Body of pancreas (tissue), 4 donors: ENCODE data around the gene HIP1. TPM values are rescaled to one million over a fixed set of nuclear protein-coding genes. Genes with fewer than 3 reads are reported as not detected.

ENCODE experiments used
- ATAC-seq: fragments of 150-250 bp; one replicate; pipeline ENCODE4 v1.9.1; 2016
- DNase-seq, 4 donors: peaks; one replicate each; pipeline ENCODE4 v3.0.0-alpha.2; 2019
- H3K27ac ChIP-seq, 4 donors: fragments of 200-600 bp; sonication (generic); 1 replicate in 3 of 4; 2 replicates in 1 of 4; pipeline versions ENCODE4 v1.5.1 to v1.6.1; 2016 to 2019; ENCODE audit warnings: mild to moderate bottlenecking in 1 of 4, mixed read lengths in 1 of 4, moderate library complexity in 1 of 4
- H3K27me3 ChIP-seq, 2 donors: fragments of 200-600 bp; sonication (generic); one replicate each; pipeline ENCODE4 v1.6.0; 2016; ENCODE audit warnings: mild to moderate bottlenecking in 1 of 2
- H3K36me3 ChIP-seq, 2 donors: fragments of 200-600 bp; sonication (generic); replicated peaks in 1 of 2; 2 replicates each; pipeline ENCODE4 v1.5.1; 2016; ENCODE audit warnings: low read depth in 2 of 2; ENCODE audit not compliant: insufficient read depth in 1 of 2
- H3K4me1 ChIP-seq: fragments of 200-600 bp; sonication (generic); one replicate; pipeline ENCODE4 v1.6.0; 2016
- H3K4me3 ChIP-seq, 2 donors: fragments of 200-600 bp; sonication (generic); 1 replicate in 1 of 2; 2 replicates in 1 of 2; pipeline ENCODE4 v1.5.1; 2016 to 2019
- H3K9me3 ChIP-seq, 3 donors: fragments of 200-600 bp; sonication (generic); 1 replicate in 2 of 3; 2 replicates in 1 of 3; pipeline ENCODE4 v1.5.1; 2016
- POLR2A ChIP-seq, 3 donors: fragments of 450-650 bp; IDR thresholded peaks; one replicate each; pipeline ENCODE4 v1.6.1; 2016; ENCODE audit warnings: antibody characterized with exemption in 3 of 3, mild to moderate bottlenecking in 2 of 3
- WGBS, 2 donors: methylation state at CpG; one replicate each; pipeline ENCODE4 v1.1.5; 2017; 5-methylcytosine and 5-hydroxymethylcytosine counted together
- intact Hi-C: fragments of 100-400 bp; cut with DNase I; formaldehyde crosslinking; loops from one replicate; pipeline ENCODE4 v1.15.1; 2023
- total RNA-seq, 2 donors: library from RNA; depleted of rRNA; stranded (reverse); fragments of >200 nt; gene quantifications; one replicate each; pipeline ENCODE4 v1.1.0, GENCODE V29; 2016
- TF ChIP-seq, protein P1 (sequence below), 7 experiments: fragments of 450-650 bp in 4 of 7; fragments of 200-600 bp in 3 of 7; sonication (generic) in 3 of 7; IDR thresholded peaks; one replicate each; pipeline ENCODE4 v1.5.1; 2016 to 2019; ENCODE audit warnings: antibody characterized with exemption in 7 of 7

The HIP1 gene
- total RNA-seq, 2 donors from 2014 or later, result 8.3 to 14.5 TPM

DNA sequence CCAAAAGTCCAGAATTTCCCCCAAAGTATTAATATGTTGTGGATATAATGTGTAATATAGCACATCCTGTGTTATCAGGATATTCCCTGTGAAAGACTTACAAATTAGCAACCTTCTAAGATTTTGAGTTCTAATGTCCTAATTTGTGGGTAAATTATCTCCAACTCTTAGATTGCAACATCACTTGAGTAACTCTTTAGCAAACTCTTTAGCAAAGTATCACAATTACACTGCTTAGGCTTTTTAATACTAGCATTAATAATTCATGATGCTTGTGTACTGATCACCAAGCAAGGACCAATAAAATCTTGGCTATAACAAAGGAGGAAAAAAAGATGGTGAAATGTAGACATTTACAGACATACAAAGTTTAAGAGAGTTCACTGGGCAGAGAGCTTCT lies 27.7 kb downstream of the HIP1 start:
- Histone ChIP-seq H3K27ac (no peak overlapping the region), H3K9me3 (peaks cover 0 to 7% (median 0%) of the 10 kb centered on the region in 3 donors), H3K4me1 (no peaks in the 10 kb centered on the region), H3K4me3 (no peak overlapping the region), H3K27me3 (no peaks in the 10 kb centered on the region), H3K36me3 (no peaks in the 10 kb centered on the region)
- intact Hi-C loops, result no loop called here
- TF ChIP-seq, protein P1, sequence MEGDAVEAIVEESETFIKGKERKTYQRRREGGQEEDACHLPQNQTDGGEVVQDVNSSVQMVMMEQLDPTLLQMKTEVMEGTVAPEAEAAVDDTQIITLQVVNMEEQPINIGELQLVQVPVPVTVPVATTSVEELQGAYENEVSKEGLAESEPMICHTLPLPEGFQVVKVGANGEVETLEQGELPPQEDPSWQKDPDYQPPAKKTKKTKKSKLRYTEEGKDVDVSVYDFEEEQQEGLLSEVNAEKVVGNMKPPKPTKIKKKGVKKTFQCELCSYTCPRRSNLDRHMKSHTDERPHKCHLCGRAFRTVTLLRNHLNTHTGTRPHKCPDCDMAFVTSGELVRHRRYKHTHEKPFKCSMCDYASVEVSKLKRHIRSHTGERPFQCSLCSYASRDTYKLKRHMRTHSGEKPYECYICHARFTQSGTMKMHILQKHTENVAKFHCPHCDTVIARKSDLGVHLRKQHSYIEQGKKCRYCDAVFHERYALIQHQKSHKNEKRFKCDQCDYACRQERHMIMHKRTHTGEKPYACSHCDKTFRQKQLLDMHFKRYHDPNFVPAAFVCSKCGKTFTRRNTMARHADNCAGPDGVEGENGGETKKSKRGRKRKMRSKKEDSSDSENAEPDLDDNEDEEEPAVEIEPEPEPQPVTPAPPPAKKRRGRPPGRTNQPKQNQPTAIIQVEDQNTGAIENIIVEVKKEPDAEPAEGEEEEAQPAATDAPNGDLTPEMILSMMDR (IDR thresholded peaks at IDR 0.05), result no peak
- TF ChIP-seq POLR2A (IDR thresholded peaks at IDR 0.05), result no peak
- DNase-seq, result no peak
- no peak for ATAC-seq

DNA sequence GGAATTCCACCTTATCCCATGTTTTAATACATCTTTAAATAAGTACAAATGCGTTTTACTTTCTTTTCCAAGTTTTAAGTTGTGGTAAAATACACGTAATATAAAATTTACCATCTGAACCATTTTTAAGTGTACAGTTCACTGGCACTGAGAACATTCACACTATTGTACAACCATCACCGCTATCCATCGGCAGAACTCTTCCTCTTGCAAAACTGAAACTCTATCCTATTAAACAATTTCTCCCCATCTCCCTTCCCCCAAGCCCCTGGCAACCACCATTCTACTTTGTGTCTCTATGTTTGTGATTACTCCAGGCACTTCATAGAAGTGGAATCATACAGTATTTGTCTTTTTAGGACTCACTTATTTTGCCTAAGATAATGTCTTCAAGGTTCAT lies 33.8 kb downstream of the HIP1 start:
- WGBS, 2 donors, result 73 to 84% methylated on average over 4 of the region's 4 CpGs
- Histone ChIP-seq H3K4me3 (no peak overlapping the region), H3K36me3 (no peaks in the 10 kb centered on the region), H3K27ac (no peak overlapping the region), H3K9me3 (peaks cover 0 to under 1% (median 0%) of the 10 kb centered on the region in 3 donors), H3K4me1 (no peaks in the 10 kb centered on the region), H3K27me3 (no peaks in the 10 kb centered on the region)
- no peak for DNase-seq
- no peak for ATAC-seq
- no peak for TF ChIP-seq POLR2A (IDR thresholded peaks at IDR 0.05)
- TF ChIP-seq, protein P1 (IDR thresholded peaks at IDR 0.05), result no peak
- intact Hi-C loops, result no loop called here

- H3K27me3 ChIP-seq, result no peaks in the 10 kb centered on the region
- ATAC-seq (no peak), DNase-seq (no peak)
- TF ChIP-seq, protein P1 (IDR thresholded peaks at IDR 0.05), result no peak
- TF ChIP-seq POLR2A (IDR thresholded peaks at IDR 0.05), result no peak
- H3K4me3 ChIP-seq, result no peak overlapping the region
- H3K27ac ChIP-seq, result no peak overlapping the region
- intact Hi-C loops, result no loop called here
- H3K4me1 ChIP-seq, result no peaks in the 10 kb centered on the region
- WGBS, 2 donors, result 88 to 97% methylated on average over 4 of the region's 4 CpGs
- H3K36me3 ChIP-seq, result no peaks in the 10 kb centered on the region
- H3K9me3 ChIP-seq, result no peaks in the 10 kb centered on the region
Observed at GRCh38 chr7:75702515-75702914, 36.2 kb downstream of the HIP1 start.

DNA sequence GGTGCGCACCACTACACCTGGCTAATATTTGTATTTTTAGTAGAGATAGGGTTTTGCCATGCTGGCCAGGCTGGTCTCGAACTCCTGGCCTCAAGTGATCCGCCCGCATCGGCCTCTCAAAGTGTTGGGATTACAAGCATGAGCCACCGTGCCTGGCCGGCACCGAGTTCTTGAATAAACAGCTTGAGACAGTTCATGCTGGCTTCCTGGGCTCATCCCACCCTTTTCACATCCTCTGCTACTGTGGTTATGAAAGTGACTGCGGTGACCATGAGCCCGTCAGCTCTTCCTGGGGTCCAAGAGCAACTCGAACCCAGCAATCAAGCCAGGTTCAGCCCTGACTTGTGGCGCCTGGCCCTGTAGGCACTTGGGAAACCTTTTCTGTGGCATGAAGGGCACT lies 38.7 kb downstream of the HIP1 start:
- H3K36me3 ChIP-seq, result no peaks in the 10 kb centered on the region
- intact Hi-C loops, result no loop called here
- DNase-seq (no peak), ATAC-seq (no peak)
- no peaks in the 10 kb centered on the region for H3K27me3 ChIP-seq
- H3K4me3 ChIP-seq, result no peak overlapping the region
- H3K4me1 ChIP-seq, result no peaks in the 10 kb centered on the region
- no peak for TF ChIP-seq POLR2A (IDR thresholded peaks at IDR 0.05)
- TF ChIP-seq, protein P1 (IDR thresholded peaks at IDR 0.05), result no peak
- H3K27ac ChIP-seq, result no peak overlapping the region
- 90 to 94% methylated on average over 12 of the region's 12 CpGs for WGBS, 2 donors
- H3K9me3 ChIP-seq, result no peaks in the 10 kb centered on the region

GRCh38 chr7:75698358-75698757 lies 40.4 kb downstream of the HIP1 start:
- H3K4me1 ChIP-seq, result no peaks in the 10 kb centered on the region
- intact Hi-C loops, result no loop called here
- ATAC-seq (no peak), DNase-seq (no peak)
- no peak overlapping the region for H3K27ac ChIP-seq
- no peaks in the 10 kb centered on the region for H3K36me3 ChIP-seq
- TF ChIP-seq, protein P1 (IDR thresholded peaks at IDR 0.05), result no peak
- no peak for TF ChIP-seq POLR2A (IDR thresholded peaks at IDR 0.05)
- no peaks in the 10 kb centered on the region for H3K9me3 ChIP-seq
- H3K4me3 ChIP-seq, result no peak overlapping the region
- no peaks in the 10 kb centered on the region for H3K27me3 ChIP-seq
